Testis (tissue), 3 donors: ENCODE data around the gene CCDC188. TPM values are rescaled to one million over a fixed set of nuclear protein-coding genes. Genes with fewer than 3 reads are reported as not detected.

Source experiments
- DNase-seq: peaks from one replicate; pipeline ENCODE4 v3.0.0-alpha.2; 2019
- H3K27ac ChIP-seq, 2 donors: fragments of 200-600 bp; sonication (generic); one replicate each; pipeline ENCODE4 v1.5.1; 2019
- H3K27me3 ChIP-seq: fragments of 200-600 bp; sonication (generic); one replicate; pipeline ENCODE4 v1.5.1; 2019
- H3K36me3 ChIP-seq: fragments of 200-600 bp; sonication (generic); one replicate; pipeline ENCODE4 v1.5.1; 2017; ENCODE audit warnings: low read depth; ENCODE audit errors: missing control alignments
- H3K4me1 ChIP-seq: fragments of 200-600 bp; sonication (generic); one replicate; pipeline ENCODE4 v1.5.1; 2019
- H3K4me3 ChIP-seq, 2 donors: fragments of 200-600 bp; sonication (generic); one replicate each; pipeline ENCODE4 v1.5.1; 2017 to 2019
- H3K9me3 ChIP-seq: fragments of 200-600 bp; sonication (generic); one replicate; pipeline ENCODE4 v1.5.1; 2017
- POLR2A ChIP-seq: fragments of 450-650 bp; IDR thresholded peaks from one replicate; pipeline ENCODE4 v1.6.1; 2017; ENCODE audit warnings: antibody characterized with exemption, mild to moderate bottlenecking, moderate library complexity
- WGBS, 2 donors: methylation state at CpG; one replicate each; pipeline ENCODE4 v1.1.5; 2018; 5-methylcytosine and 5-hydroxymethylcytosine counted together
- intact Hi-C: fragments of 100-400 bp; cut with DNase I; formaldehyde crosslinking; loops from one replicate; pipeline ENCODE4 v1.15.1; 2023; ENCODE audit warnings: low total_unique reads
- polyA plus RNA-seq: library from polyadenylated mRNA; stranded (reverse); fragments of 350-450 nt; fragmentation: Illumina TruSeq; extraction: RNeasy Lipid Tissue Mini Kit (QIAGEN cat#74804); gene quantifications from one replicate; pipeline ENCODE4 v1.2.3, GENCODE V29; 2014; ENCODE audit warnings: low read depth, low replicate concordance; ENCODE audit not compliant: insufficient read depth
- total RNA-seq, 2 donors: library from RNA; depleted of rRNA; stranded (reverse); fragments of >200 nt; gene quantifications; one replicate each; pipeline ENCODE4 v1.2.3, GENCODE V29; 2016
- TF ChIP-seq, protein P1 (sequence below), 3 experiments: fragments of 450-650 bp in 2 of 3; fragments of 200-600 bp in 1 of 3; sonication (generic) in 1 of 3; IDR thresholded peaks; one replicate each; pipeline ENCODE4 v1.5.1; 2016 to 2019; ENCODE audit warnings: antibody characterized with exemption in 3 of 3, mild to moderate bottlenecking in 2 of 3, moderate library complexity in 1 of 3

Gene CCDC188
- total and polyA plus RNA-seq, 3 donors from 2014 or later = 12.2 to 46.5 (median 33.1) TPM

DNA sequence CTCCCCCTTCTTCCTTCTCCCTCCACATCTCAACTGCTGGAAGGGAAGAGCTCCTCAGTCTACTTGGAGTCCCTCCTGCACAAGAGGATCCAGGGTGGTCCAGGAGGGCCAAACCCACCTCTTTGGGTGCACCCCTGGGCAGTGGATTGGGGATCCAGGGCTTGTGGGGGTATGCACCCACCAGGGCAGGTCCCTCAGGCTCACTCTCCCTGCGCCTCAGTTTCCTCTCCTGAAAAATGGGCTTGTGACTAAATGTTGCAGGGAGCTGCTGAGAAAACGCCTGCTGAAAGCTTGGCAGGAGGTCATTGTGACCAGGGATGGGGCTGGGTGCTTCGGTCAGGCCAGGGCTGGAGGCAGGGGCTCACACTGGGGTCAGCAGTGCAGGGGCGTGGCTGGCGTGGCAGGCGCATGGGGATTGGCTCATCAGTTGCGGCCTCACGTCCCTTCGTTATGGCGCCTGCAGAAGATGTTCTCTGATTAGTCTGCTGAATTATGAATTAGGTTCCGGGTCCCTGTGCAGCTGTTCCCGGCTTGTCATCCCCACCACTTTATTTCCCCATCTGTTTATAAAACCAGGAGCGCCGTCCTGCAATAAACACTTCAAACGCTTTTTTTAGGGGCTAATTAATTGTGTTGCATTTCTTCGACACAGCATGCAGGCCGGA lies 25.7 kb upstream of the CCDC188 start:
- Histone ChIP-seq H3K4me1 (peaks cover 3% of the 10 kb centered on the region), H3K27ac (no peak overlapping the region), H3K4me3 (no peak overlapping the region), H3K9me3 (no peaks in the 10 kb centered on the region), H3K27me3 (no peaks in the 10 kb centered on the region), H3K36me3 (no peaks in the 10 kb centered on the region)
- WGBS, 2 donors = 81 to 89% methylated on average over 16 to 17 of the region's 17 CpGs
- DNase-seq = no peak
- intact Hi-C loops = no loop called here
- TF ChIP-seq, protein P1, sequence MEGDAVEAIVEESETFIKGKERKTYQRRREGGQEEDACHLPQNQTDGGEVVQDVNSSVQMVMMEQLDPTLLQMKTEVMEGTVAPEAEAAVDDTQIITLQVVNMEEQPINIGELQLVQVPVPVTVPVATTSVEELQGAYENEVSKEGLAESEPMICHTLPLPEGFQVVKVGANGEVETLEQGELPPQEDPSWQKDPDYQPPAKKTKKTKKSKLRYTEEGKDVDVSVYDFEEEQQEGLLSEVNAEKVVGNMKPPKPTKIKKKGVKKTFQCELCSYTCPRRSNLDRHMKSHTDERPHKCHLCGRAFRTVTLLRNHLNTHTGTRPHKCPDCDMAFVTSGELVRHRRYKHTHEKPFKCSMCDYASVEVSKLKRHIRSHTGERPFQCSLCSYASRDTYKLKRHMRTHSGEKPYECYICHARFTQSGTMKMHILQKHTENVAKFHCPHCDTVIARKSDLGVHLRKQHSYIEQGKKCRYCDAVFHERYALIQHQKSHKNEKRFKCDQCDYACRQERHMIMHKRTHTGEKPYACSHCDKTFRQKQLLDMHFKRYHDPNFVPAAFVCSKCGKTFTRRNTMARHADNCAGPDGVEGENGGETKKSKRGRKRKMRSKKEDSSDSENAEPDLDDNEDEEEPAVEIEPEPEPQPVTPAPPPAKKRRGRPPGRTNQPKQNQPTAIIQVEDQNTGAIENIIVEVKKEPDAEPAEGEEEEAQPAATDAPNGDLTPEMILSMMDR (IDR thresholded peaks at IDR 0.05) = no peak
- no peak for TF ChIP-seq POLR2A

DNA sequence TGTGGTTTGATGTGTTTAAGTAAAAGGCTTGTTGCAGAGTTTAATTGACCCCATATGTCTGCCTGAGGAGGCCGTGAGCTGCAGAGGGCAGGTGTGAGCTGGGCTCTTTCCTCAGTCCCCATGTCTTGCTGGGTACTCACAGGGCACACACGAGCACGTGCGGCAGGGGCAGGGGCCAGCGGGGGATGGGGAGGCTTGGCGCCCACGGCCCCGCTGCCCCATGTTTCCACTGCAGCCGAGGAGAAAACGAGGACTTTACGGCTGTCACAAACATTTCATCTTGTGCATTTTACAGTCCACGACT lies 24.7 kb upstream of the CCDC188 start:
- Histone ChIP-seq H3K4me3 (no peak overlapping the region), H3K4me1 (peaks cover 3% of the 10 kb centered on the region), H3K36me3 (no peaks in the 10 kb centered on the region), H3K27ac (no peak overlapping the region), H3K27me3 (no peaks in the 10 kb centered on the region), H3K9me3 (no peaks in the 10 kb centered on the region)
- intact Hi-C loops = no loop called here
- WGBS, 2 donors = 76 to 93% methylated on average over 11 to 12 of the region's 12 CpGs
- DNase-seq = no peak
- TF ChIP-seq POLR2A = no peak
- TF ChIP-seq, protein P1 (IDR thresholded peaks at IDR 0.05) = no peak

DNA sequence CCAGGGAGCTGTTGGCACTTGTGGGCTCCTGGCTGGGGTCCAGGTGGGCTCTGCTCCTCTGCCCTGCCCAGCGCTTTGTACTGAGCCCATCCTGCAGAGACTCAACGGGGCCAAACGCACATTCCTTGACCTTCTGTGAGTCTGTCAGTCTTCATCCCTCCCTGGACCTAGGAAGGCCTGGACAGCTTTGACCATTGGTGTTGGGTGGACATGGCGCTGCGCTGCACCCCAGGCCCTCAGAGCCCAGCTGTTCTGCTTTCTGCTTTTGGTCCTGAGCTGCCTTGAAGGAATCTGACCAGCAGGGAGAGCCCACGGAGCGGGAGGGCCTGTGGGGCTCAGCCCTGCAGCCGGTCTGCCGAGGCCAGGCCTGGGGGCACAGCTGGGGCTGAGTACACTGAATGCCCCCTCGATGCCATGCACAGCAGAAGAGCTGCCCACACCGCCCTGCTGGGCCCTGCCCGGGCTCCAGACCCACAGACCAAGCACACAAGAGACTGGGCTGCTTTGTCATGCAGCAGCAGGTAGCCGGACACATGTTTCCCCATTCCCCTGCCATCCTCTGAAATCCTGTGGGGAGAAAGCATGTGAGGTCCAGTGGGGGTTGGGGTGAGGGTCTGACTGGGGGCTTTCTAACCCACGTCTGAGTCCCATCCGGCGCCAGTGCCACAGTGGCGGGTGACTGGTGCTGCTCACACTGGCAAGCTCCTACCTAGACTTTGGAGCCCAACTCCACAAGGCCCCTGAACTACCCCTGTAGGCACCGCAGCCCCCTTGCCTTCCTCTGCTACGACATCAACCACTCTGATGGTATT lies 24.1 kb upstream of the CCDC188 start:
- H3K9me3 ChIP-seq = no peaks in the 10 kb centered on the region
- H3K27ac ChIP-seq = no peak overlapping the region
- TF ChIP-seq, protein P1 (IDR thresholded peaks at IDR 0.05) = no peak
- TF ChIP-seq POLR2A = no peak
- no peaks in the 10 kb centered on the region for H3K27me3 ChIP-seq
- DNase-seq = no peak
- H3K4me3 ChIP-seq = no peak overlapping the region
- peaks cover 3% of the 10 kb centered on the region for H3K4me1 ChIP-seq
- intact Hi-C loops = no loop called here
- 78 to 92% methylated on average over 6 to 17 of the region's 19 CpGs for WGBS, 2 donors
- no peaks in the 10 kb centered on the region for H3K36me3 ChIP-seq

DNA sequence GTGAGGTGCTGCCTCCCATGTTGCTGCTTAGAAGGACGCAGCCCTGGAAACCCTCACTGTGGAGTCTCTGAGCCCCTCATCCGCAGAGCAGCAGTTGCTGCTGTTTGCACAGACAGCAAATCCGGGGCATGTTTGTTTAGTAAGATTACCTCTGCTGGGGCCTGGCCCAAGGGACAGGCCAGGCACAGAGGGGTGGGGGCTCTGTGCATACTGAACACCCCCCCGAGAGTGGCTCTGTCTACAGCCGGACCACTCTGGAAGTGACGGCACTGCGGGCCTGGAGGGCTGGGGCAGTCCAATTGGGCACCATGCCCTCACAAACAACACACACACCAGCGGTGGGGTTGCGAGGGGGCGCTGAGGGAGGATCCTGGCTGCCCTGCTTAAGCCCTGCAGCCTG lies 22.9 kb upstream of the CCDC188 start:
- WGBS, 2 donors = 73 to 100% methylated on average over 1 to 9 of the region's 10 CpGs
- intact Hi-C loops = no loop called here
- Histone ChIP-seq H3K4me1 (peaks cover 3% of the 10 kb centered on the region), H3K36me3 (no peaks in the 10 kb centered on the region), H3K27me3 (no peaks in the 10 kb centered on the region), H3K4me3 (no peak overlapping the region), H3K27ac (no peak overlapping the region), H3K9me3 (no peaks in the 10 kb centered on the region)
- no peak for TF ChIP-seq POLR2A
- TF ChIP-seq, protein P1 (IDR thresholded peaks at IDR 0.05) = no peak
- no peak for DNase-seq
